CD4-positive, alpha-beta T cell treated with Interleukin-17A for 1 hour (primary cell): ENCODE measurements around the gene CCL27.
A peak's percentile ranks its signal among the peaks of the same experiment; 100 is the strongest.

Experiments
- DNase-seq: peaks from one replicate; pipeline ENCODE4 v3.0.0-alpha.2; 2020

CCL27 gene

GRCh38 chr9:34684145-34684544 is 21.7 kb upstream of the CCL27 start:
- no peak for DNase-seq

- no peak for DNase-seq
These were observed 13.4 kb upstream of the CCL27 start for GRCh38 chr9:34675869-34676268.

GRCh38 chr9:34675048-34675714 is 12.7 kb upstream of the CCL27 start:
- DNase-seq = peak; percentile 60

- DNase-seq = no peak
These were observed 12.0 kb upstream of the CCL27 start for GRCh38 chr9:34674440-34674839.

- no peak for DNase-seq
These were observed 8.8 kb upstream of the CCL27 start for GRCh38 chr9:34671307-34671706.

GRCh38 chr9:34669809-34670562 is 7.5 kb upstream of the CCL27 start:
- DNase-seq = no peak

- DNase-seq = peak; percentile 94
These were observed 3.2 kb upstream of the CCL27 start for GRCh38 chr9:34665381-34666250.

GRCh38 chr9:34665067-34665380 is 2.6 kb upstream of the CCL27 start:
- no peak for DNase-seq

- DNase-seq = peak; percentile 84
These were observed 2.0 kb upstream of the CCL27 start for GRCh38 chr9:34664281-34665066.

- DNase-seq = peak; percentile 85
These were observed 797 bp upstream of the CCL27 start for GRCh38 chr9:34663303-34663605.

- no peak for DNase-seq
These were observed 2.7 kb downstream of the CCL27 start for GRCh38 chr9:34659592-34660253.

GRCh38 chr9:34658461-34658860 is 4.0 kb downstream of the CCL27 start:
- DNase-seq = no peak

GRCh38 chr9:34656992-34657391 is 5.5 kb downstream of the CCL27 start:
- no peak for DNase-seq

GRCh38 chr9:34655394-34655793 is 7.1 kb downstream of the CCL27 start:
- DNase-seq = no peak

- no peak for DNase-seq
These were observed 8.0 kb downstream of the CCL27 start for GRCh38 chr9:34654323-34655051.

GRCh38 chr9:34653151-34654072 is 9.0 kb downstream of the CCL27 start:
- no peak for DNase-seq

GRCh38 chr9:34652602-34653000 is 9.9 kb downstream of the CCL27 start:
- no peak for DNase-seq

GRCh38 chr9:34651876-34652601 is 10.4 kb downstream of the CCL27 start, which contains the start of gene IL11RA:
Gene IL11RA (plus strand): TSS chr9:34652185. CDS start chr9:34655218, 3,033 bp downstream.
- peak; percentile 40 for DNase-seq

- DNase-seq = no peak
These were observed 11.1 kb downstream of the CCL27 start for GRCh38 chr9:34651321-34651720.

- no peak for DNase-seq
These were observed 11.6 kb downstream of the CCL27 start for GRCh38 chr9:34650816-34651215.
